NCI-H2107 (cell line): ENCODE measurements around the gene SNORC.
"Not testable (repeated sequence)": the region's sequence is repeated elsewhere in the genome, so short reads cannot be mapped to it uniquely, and the experiment has no call there.

Experiments used
- DNase-seq: peaks from one replicate; lab custom pipeline; 2025; lab: John Stamatoyannopoulos, UW

The SNORC gene

DNA sequence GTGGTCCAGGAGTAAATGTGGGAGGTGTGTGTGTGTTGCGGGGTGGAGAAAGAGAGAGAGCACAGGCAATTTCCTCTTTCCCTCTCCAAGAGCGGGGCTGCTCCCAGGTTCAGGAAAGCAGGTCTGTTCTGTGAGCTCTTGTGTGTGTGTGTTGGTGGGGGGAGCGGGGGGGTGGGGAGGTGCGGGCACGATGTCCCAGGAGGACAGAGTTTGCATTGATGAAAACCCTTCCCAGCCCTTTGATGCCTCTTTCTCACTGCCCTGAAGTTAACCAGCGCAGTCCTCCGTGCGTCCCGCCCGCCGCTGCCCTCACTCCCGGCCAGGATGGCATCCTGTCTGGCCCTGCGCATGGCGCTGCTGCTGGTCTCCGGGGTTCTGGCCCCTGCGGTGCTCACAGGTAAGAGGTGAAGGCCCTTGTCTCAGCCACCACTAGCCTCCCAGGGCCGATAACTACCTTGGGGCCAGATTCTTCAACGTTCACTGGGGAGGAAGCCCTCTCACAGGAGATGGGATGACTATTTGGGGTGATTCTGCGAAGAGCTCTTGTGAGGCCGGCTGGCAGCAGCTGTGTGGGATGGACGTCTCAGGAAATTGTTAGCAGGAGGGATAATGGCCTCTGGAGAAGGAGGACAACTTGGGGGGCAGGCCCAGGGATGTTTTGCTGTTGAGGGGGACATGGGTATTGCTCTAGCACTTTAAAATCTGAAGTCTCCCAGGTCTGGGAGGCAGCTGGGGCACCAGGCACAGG lies at the start of gene SNORC:
Gene SNORC (plus strand): TSS at position 247 of the 748 bp plus-strand sequence. CDS start 78 bp downstream, at position 325.
- DNase-seq = no peak

DNA sequence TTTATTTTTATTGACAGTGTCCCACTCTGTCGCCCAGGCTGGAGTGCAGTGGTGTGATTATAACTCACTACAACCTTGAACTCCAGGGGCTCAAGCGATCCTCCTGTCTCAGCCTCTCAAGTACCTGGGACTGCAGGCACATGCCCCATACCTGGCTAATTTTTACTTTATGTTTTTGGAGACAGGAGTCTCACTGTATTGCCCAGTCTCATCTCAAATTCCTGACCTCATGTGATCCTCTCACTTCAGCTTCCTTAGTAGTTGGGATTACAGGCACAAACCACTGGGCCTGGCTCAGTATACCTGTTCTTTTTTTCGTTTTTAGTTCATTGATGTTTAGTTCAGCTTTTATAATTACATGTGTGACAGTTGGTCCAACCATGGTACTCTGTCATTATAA lies 40.1 kb upstream of the SNORC start:
- no peak for DNase-seq

DNA sequence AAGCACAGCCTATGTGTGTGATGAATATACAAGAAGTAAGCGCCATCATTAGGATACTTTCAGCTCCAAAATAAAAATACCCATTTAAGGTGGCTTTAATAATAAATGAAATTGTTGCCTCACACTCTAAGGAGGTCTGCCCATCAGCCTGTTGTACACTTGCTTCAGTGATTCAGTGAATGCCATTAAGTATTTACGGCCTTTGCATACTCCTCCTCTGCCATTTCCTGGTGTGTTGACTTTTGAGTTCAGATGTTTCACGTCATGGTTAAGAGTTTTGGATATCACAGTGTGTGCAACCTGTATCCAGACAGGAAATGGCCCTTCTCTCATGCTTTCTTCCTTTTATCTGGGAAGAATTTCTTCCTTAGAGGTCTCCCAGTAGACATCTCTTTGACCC lies 38.6 kb upstream of the SNORC start:
- no peak for DNase-seq

DNA sequence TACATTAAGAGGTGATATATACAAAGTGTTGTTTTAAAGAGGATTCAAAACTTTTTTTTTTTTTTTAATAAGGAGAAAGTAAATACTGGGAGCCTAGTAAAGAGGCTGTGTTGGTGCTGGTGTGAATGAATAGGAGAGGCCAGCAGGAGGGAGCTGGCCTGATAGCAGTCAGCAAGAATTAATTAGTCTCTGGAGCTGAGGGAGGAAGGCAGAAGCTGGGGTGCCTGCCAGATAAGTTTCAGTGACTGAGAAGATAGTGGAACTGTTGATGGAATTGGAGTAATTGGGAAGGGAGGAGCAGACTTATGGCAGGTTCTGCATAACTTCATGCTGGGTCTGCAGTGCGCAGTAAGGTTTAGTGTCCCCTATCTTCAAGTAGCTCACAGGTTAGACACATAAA lies 36.2 kb upstream of the SNORC start:
- DNase-seq = no peak

DNA sequence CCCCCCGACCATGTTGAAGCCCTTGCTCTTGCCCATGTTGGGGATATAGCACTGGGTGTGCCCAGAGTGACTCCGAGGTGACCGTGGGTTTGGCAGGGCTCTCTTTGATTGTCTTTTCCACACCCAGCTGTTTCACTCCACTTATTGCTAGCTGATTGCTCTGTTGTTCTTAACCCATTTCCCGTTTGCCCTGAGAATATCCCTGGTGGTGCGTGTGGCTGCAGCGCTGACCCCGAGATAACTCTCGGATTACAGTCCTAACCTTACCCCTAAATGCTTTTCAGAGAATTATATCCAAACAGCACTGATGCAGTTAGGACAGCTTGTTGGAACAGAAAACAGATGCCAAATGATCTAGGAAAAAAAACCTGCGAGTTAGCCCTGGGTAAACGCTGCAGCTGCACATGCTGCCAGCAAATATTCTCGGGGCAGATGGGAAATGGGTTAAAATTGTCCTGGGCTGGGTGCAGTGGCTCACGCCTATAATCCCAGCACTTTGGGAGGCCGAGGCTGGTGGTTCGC lies 34.3 kb upstream of the SNORC start:
- no peak for DNase-seq

DNA sequence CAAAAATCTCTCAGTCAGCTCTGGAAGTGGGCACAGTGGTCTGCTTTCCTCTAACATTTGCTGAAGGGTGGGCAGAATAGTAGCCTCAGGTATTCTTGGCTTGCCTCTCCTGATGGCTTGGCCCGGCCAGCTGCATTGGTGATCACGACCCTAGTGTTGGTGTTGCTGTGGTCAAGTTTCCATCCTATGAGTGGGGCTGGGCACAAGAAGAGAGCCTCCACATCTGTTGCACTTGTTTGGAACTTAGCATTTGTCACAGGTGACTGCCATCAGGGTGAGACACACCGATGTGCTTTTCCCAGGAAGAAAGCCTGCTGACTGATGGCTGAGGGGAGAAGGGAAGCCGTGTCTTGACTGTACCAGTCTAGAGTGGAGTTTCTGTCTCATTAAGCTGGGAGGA lies 33.1 kb upstream of the SNORC start:
- no peak for DNase-seq

DNA sequence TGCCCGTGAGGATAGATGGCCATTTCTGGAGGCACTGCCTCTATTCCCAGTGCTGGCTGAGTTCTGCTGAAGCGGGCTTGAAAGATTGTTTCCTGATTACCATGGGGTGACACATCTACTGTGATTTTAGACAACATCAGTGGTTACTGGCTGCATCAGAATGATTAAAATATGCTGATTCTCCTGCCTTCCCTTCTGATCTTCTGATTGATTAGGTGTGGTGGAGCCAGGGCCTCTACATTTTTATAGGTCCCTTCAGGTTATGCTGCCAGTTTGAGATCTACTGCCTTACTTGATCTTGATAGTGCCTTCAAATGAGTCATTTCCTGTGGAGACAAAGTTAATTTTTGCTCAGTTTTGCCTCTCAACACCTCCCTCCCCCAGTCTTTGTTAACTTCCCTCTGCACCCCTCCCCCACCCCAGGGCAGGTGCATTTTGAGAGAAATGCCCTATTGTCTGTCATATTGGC lies 31.6 kb upstream of the SNORC start:
- no peak for DNase-seq

DNA sequence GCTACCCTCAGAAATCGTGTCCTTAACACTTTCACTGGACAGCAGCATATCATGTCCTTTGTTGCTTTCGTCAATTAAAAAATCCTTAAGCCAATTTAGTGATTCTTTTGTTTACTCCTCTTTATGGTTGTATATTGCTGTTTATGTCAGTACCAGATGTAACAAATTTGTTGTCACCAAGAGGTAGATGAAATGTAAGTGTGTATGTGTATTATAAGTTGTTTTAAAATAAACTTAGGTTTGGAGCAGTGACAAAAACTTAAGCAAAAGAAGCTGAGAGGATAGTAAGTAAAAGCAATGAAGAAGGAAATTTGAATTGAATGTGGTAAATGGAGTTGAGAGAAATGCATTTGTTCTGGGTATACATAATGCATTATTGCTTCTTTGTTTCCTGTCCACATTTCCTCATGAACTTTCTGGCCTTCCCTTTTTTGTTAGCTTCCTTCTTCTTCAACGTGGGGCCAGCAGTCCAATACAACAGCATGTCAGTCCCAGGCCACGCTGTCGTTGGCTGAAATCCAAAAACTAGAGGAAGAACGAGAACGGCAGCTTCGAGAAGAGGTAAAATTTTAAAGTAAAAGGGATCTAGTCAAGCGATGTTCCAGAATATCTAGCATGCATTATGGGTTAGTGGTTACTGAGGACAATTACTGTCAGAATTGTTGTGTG lies 30.5 kb upstream of the SNORC start:
- no peak for DNase-seq

DNA sequence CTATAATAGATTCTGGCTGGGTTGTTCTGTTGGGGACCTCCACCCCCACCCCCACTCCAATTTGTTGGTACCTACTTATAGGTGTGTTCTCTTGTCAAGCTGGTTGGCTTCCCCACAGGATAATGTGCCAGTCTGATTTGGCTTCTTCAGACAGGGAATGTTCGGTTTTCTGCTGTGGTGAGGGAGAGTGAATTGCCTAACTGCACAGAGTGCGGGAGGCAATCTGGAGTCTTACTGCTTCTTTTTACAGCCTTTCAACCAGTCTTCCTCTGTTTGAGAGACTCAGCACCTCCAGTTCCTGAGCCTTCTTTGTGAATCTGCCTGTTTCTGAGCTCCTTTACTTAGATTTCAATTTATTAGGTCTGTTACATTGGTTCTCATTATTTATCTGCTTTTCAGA lies 27.4 kb upstream of the SNORC start:
- DNase-seq = no peak

DNA sequence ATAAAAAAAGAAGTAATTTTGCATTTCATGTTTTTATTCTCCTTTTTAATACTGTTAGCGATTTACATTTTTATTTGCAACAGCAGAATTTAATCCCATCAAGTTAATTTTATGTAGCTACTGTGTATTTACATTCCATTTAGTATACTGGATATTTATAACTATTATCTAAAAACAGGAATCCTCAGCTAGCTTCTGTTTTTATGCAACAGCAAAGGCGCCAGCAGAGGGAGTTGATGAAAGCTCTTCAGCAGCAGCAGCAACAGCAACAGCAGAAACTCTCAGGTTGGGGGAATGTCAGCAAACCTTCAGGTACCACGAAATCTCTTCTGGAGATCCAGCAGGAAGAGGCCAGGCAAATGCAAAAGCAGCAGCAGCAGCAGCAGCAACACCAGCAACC lies 26.2 kb upstream of the SNORC start:
- DNase-seq = no peak

DNA sequence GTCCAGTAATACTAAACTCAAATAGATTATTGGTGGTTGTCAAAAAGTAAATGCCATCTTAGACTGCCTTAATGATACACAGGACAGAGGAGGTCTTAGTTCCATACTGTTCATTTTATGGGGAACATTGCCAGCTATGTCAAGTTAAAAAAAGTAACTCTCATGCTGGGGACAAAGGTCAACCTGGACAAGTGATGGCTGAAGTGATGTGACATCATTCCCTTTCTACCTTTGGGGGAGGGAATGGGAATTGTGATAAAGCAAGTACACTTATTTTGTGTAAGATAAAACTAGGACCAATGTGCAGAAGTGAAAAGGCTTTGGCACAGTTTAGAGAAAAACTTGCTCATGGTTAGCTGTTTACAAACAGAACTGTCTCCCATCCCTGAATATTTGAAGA lies 24.0 kb upstream of the SNORC start:
- DNase-seq = no peak

DNA sequence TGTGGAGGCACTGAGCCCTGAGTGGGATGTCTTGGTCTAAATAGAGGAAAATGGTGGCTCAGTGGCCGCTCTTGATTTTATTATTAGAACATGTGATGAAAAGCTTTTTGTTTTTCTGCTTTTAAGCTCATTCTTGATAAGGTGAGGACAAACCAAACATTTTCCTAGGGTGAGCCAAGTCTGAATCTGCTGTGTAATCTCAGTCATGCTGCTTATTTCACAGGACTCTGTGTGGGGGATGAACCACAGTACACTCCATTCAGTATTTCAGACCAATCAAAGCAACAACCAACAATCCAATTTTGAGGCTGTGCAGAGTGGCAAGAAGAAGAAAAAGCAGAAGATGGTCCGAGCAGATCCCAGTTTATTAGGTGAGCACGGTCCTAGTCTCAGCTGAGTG lies 20.0 kb upstream of the SNORC start:
- no peak for DNase-seq

DNA sequence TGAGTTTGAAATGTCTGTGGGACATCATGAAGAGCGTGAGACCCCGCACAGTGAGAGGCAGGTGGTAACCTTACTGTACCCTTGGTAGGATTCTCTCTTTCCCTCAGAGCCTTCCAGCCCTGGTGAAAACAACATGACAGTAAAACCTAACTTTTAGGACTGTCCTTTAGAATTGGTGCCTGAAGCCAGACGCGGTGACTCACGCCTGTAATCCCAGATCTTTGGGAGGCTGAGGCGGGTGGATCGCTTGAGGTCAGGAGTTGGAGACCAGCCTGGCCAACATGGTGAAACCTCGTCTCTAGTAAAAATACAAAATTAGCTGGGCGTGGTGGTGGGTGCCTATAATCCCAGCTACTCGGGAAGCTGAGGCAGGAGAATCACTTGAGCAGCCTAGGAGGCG lies 18.0 kb upstream of the SNORC start:
- not testable (repeated sequence) for DNase-seq

DNA sequence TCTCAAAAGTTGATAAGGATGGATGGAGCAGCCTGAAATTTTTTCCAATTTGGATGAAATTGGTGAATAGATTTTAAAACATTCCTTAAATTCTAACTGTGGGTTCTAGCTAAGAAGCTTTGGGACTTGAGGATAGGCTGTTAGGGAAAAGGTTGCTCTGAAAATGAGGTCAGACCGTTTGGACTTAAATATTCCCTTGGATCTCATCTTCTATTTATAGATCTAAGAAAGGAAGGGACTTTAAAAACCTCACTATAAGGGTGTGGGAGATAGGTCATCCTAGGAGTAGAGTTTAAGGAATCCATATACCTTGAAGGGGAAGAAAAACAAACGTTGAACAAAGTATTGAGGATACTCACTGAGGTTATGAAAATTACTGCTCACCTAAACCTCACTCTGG lies 17.4 kb upstream of the SNORC start:
- no peak for DNase-seq

DNA sequence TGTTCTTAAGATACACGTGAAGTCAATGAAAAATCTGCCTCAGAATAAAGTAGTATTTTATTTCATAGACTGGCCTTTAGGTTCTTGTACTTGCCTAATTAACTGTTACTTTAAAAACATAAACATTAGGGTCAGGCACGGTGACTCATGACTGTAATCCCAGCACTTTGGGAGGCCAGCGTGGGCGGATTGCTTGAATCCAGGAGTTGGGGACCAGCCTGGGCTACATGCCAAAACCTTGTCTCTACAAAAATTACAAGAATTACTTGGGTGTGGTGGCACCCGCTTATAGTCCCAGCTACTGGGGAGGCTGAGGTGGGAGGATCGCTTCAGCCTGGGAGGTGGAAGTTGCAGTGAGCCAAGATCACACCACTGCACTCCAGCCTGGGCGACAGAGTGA lies 16.0 kb upstream of the SNORC start:
- no peak for DNase-seq

DNA sequence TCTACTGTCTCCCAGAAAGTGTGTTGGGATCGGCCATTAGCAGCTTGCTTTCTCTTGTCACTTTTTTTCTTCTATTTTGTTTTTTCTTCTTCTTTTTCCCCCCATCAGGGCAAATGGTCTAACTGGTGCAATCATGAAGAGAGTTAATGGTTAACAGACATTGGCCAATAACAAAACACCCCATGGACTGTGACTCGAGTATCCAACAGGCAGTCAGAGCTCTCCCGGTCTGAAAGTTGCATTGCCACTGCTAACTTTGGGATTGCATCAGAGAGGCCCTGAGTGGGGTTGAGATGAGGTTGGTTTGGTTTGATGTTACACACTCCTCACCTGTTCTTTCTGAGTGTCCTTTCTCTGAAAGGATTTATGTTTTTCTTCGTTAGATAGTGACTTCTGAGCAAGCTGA lies 12.9 kb upstream of the SNORC start:
- no peak for DNase-seq

DNA sequence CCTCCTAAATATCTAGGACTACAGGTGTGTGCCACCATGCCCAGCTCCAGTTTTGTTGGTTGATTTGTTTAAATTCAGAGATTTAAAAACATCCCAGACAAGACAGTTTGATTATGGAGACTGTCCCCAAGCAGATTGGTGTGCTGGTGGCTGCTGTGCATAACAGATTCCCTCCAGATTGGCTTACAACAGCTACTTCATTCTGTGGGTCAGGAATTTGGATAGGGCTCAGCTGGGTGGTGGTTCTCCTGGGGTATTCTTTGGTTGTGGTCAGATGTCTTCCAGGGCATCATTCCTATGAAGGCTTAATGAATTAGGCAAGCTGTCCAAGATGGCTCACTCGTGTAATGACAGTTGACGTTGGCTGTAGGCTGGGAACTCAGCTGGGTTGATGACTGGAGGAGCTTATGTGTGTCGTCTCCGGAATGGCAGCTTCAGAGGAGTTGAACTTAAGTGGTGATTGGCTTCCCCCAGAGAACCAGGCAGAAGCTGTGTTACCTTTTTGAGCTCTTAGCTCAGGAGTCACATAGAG lies 10.6 kb upstream of the SNORC start:
- no peak for DNase-seq

DNA sequence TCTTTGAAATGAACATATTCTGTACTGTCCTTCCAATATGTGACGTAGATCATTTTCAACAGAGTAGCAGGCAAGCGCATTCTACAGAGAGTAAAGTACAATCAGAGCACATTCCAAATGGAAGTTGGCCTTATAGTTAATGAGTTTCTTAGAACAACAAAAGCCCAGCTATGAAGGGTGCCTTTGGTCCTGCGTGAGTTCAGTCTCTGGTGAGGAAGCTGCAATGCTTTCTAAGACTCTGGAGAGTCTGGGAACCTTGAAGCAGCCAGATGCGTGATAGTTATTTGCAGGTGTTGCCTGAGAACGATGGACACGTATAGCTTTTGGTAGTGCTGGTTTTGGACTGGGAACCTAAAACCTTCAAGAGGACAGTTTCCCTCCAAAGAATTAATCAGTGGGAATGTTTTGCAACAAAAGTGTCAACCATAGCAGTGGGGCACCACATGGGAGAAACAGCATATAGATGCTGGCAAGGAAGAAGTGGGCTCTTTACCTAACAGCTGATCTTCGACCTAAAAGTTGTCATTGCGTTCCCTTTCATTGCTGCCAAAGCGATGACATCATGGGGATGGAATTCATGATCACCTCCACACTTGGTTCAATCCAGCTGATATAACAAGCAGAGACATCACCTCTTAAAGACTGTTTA lies 9.3 kb upstream of the SNORC start:
- no peak for DNase-seq

DNA sequence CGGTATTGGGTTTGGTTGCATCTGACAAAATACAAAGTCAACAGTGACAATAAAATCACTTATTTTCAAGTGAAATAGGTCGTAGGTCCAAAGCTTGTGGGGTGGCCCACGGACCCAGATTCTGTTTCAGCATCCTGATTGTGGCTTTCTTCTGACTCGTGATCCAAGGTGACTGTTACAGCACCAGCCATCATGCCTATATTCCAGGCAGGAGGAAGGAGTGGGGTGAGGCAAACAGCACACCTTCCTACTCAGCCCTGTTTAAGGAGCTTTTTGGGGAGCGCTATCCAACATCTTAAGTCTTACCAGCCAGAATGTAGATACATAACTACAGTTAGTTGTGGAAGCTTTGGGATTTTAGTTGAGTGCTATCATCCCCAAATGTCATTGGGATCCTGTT lies 8.7 kb upstream of the SNORC start:
- DNase-seq = no peak

DNA sequence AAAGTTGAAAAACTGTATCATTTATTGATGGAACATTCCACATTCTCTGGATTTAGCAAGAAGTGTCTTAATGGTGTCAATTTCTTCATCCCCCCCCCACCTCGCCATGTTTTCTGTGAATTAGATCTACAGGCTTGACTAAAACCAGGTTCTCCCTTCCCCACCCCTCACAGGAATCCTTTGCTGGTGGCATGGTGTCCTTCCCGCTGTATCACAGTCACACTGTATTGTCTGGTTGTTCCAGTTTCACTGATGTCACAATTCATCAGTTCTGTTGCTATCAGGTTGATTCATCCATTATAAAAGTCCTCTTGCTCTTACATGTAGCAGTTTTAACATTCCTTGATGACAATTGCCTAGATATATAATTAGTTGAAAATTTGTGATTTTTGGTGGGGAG lies 6.1 kb upstream of the SNORC start:
- no peak for DNase-seq

DNA sequence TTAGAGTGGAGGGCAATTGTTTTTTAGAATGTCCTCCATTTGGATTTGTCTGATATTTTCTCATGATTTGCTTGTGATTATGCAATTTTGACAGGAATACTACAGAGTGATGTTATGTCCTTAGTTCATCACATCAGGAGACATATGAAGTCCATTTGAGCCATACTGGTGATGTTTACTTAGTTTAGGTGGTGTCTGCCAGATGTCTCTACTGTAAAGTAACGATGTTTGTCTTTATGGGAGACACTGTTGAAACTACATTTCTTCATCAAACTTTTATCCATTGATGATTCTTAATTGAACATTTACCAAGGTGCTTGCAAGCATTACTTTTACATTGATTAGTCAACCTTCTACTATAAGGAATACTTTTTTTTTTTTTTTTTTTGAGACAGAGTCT lies 4.9 kb upstream of the SNORC start:
- DNase-seq = no peak

DNA sequence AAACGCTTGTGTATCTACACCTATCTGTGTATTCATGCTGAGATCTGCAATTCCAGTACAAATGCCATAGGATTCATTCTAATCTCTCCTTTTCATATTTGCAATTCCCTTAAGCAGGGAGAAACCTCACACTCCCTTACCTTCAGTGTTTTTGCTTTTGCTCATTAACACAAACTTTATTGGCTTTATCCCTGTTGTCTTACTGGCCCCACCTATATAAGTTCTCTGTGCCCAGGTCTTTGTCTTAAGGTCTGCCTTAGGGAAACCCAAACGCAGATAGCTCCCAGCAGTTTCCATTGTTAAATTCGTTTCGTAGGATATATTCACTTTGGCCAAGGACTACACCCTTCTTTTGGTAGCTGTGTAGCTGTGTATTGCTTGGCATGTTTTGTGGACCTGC lies 4.0 kb upstream of the SNORC start:
- DNase-seq = no peak
